ENCODE data around the gene EFHD1.

- TF ChIP-seq CBFB (CRISPR knock-in tag; IDR thresholded peaks at IDR 0.05) (no peak), SP1 (IDR thresholded peaks at IDR 0.05) (no peak), SP1 (CRISPR knock-in tag; IDR thresholded peaks at IDR 0.05) (no peak), ZXDC (CRISPR knock-in tag; IDR thresholded peaks at IDR 0.05) (no peak), NFIC (IDR thresholded peaks at IDR 0.05; ENCODE audit: low read length) (no peak), ZBTB21 (CRISPR knock-in tag; IDR thresholded peaks at IDR 0.05) (no peak), SETDB1 (CRISPR knock-in tag; IDR thresholded peaks at IDR 0.05; ENCODE audit: borderline replicate concordance) (no peak), CTCF (CRISPR knock-in tag; IDR thresholded peaks at IDR 0.05) (no peak), MXI1 (IDR thresholded peaks at IDR 0.05; ENCODE audit: borderline replicate concordance, low read depth, low read length) (no peak), MYC (CRISPR knock-in tag; IDR thresholded peaks at IDR 0.05; ENCODE audit: borderline replicate concordance) (no peak), RFXAP (CRISPR knock-in tag; IDR thresholded peaks at IDR 0.05; ENCODE audit: borderline replicate concordance) (no peak), RBAK (CRISPR knock-in tag; IDR thresholded peaks at IDR 0.05) (no peak), HCFC1 (IDR thresholded peaks at IDR 0.05; ENCODE audit: low read depth, low read length) (no peak), TCF7L2 (IDR thresholded peaks at IDR 0.05; ENCODE audit: low read depth, low read length) (no peak), SMARCC2 (IDR thresholded peaks at IDR 0.05) (no peak)
These were observed 18.1 kb upstream of the EFHD1 start for GRCh38 chr2:232615339-232615738.

Measured in HepG2 (cell line).